ENCODE measurements around the gene DDI2.

Gene DDI2

GRCh38 chr1:15667362-15667761, 50.1 kb downstream of the DDI2 start:
- Mint-ChIP-seq H3K27me3 (ENCODE audit: low read depth) (no peaks in the 10 kb centered on the region), H3K36me3 (ENCODE audit: low read depth) (peaks cover 7% of the 10 kb centered on the region), H3K27ac (no peak overlapping the region), H3K9me3 (no peaks in the 10 kb centered on the region), H3K4me3 (no peak overlapping the region), H3K4me1 (peaks cover 1% of the 10 kb centered on the region)
- TF ChIP-seq CTCF (IDR thresholded peaks at IDR 0.05; ENCODE audit: unreplicated experiment in 3 of 3) = no peak

GRCh38 chr1:15668089-15668754, 51.0 kb downstream of the DDI2 start:
- no peak overlapping the region for H3K27ac Mint-ChIP-seq
- H3K4me1 Mint-ChIP-seq = no peaks in the 10 kb centered on the region

GRCh38 chr1:15669074-15669473, 51.8 kb downstream of the DDI2 start:
- Mint-ChIP-seq H3K27me3 (ENCODE audit: low read depth) (no peaks in the 10 kb centered on the region), H3K4me3 (no peak overlapping the region), H3K27ac (no peak overlapping the region), H3K36me3 (ENCODE audit: low read depth) (peaks cover 3% of the 10 kb centered on the region), H3K9me3 (no peaks in the 10 kb centered on the region), H3K4me1 (no peaks in the 10 kb centered on the region)
- no peak for TF ChIP-seq CTCF (IDR thresholded peaks at IDR 0.05; ENCODE audit: unreplicated experiment in 3 of 3)

More at GRCh38 chr1:15668089-15668754, 51.0 kb downstream of the DDI2 start:
- Mint-ChIP-seq H3K4me3 (no peak overlapping the region), H3K36me3 (ENCODE audit: low read depth) (peaks cover 3% of the 10 kb centered on the region), H3K27me3 (ENCODE audit: low read depth) (no peaks in the 10 kb centered on the region), H3K9me3 (no peaks in the 10 kb centered on the region)
- TF ChIP-seq CTCF (IDR thresholded peaks at IDR 0.05; ENCODE audit: unreplicated experiment in 3 of 3) = no peak

- TF ChIP-seq CTCF (IDR thresholded peaks at IDR 0.05; ENCODE audit: unreplicated experiment in 3 of 3) = no peak
- Mint-ChIP-seq H3K9me3 (no peaks in the 10 kb centered on the region), H3K36me3 (ENCODE audit: low read depth) (peaks cover 3% of the 10 kb centered on the region), H3K4me3 (no peak overlapping the region), H3K27me3 (ENCODE audit: low read depth) (no peaks in the 10 kb centered on the region), H3K4me1 (no peaks in the 10 kb centered on the region), H3K27ac (no peak overlapping the region)
These were observed 52.6 kb downstream of the DDI2 start for GRCh38 chr1:15669864-15670263.

GRCh38 chr1:15671430-15671829, 54.2 kb downstream of the DDI2 start:
- Mint-ChIP-seq H3K9me3 (no peaks in the 10 kb centered on the region), H3K27me3 (ENCODE audit: low read depth) (peaks cover 3% of the 10 kb centered on the region)

More at GRCh38 chr1:15671430-15671829, 54.2 kb downstream of the DDI2 start:
- Mint-ChIP-seq H3K27ac (no peak overlapping the region), H3K4me1 (no peaks in the 10 kb centered on the region), H3K36me3 (ENCODE audit: low read depth) (peaks cover 1% of the 10 kb centered on the region), H3K4me3 (no peak overlapping the region)
- no peak for TF ChIP-seq CTCF (IDR thresholded peaks at IDR 0.05; ENCODE audit: unreplicated experiment in 3 of 3)

Measured in nephron (organoid).